Measurements from ENCODE around the gene FILIP1.

FILIP1 gene

GRCh38 chr6:75331151-75331550, 162.4 kb downstream of the FILIP1 start:
- Mint-ChIP-seq H3K27ac (no peak overlapping the region), H3K27me3 (peaks cover 8% of the 10 kb centered on the region), H3K4me3 (no peak overlapping the region), H3K9me3 (no peaks in the 10 kb centered on the region), H3K36me3 (no peaks in the 10 kb centered on the region), H3K4me1 (no peaks in the 10 kb centered on the region)

GRCh38 chr6:75329703-75330102, 163.9 kb downstream of the FILIP1 start:
- peaks cover 8% of the 10 kb centered on the region for H3K27me3 Mint-ChIP-seq
- H3K9me3 Mint-ChIP-seq: no peaks in the 10 kb centered on the region
- H3K27ac Mint-ChIP-seq: no peak overlapping the region
- no peaks in the 10 kb centered on the region for H3K36me3 Mint-ChIP-seq
- H3K4me1 Mint-ChIP-seq: no peaks in the 10 kb centered on the region
- no peak overlapping the region for H3K4me3 Mint-ChIP-seq

GRCh38 chr6:75327807-75328206, 165.8 kb downstream of the FILIP1 start:
- no peak overlapping the region for H3K4me3 Mint-ChIP-seq
- H3K27me3 Mint-ChIP-seq: peaks cover 8% of the 10 kb centered on the region
- H3K9me3 Mint-ChIP-seq: no peaks in the 10 kb centered on the region
- no peaks in the 10 kb centered on the region for H3K36me3 Mint-ChIP-seq
- no peaks in the 10 kb centered on the region for H3K4me1 Mint-ChIP-seq
- no peak overlapping the region for H3K27ac Mint-ChIP-seq

- H3K4me1 Mint-ChIP-seq: no peaks in the 10 kb centered on the region
- H3K27ac Mint-ChIP-seq: no peak overlapping the region
- H3K4me3 Mint-ChIP-seq: no peak overlapping the region
- no peaks in the 10 kb centered on the region for H3K36me3 Mint-ChIP-seq
- no peaks in the 10 kb centered on the region for H3K9me3 Mint-ChIP-seq
- peaks cover 11% of the 10 kb centered on the region for H3K27me3 Mint-ChIP-seq
Observed at GRCh38 chr6:75326557-75327258, 166.9 kb downstream of the FILIP1 start.

- Mint-ChIP-seq H3K9me3 (no peaks in the 10 kb centered on the region), H3K36me3 (no peaks in the 10 kb centered on the region), H3K27me3 (peaks cover 7% of the 10 kb centered on the region), H3K4me1 (no peaks in the 10 kb centered on the region), H3K27ac (no peak overlapping the region), H3K4me3 (no peak overlapping the region)
Observed at GRCh38 chr6:75318900-75319299, 174.7 kb downstream of the FILIP1 start.

- Mint-ChIP-seq H3K36me3 (no peaks in the 10 kb centered on the region), H3K27ac (no peak overlapping the region), H3K27me3 (peaks cover 10% of the 10 kb centered on the region), H3K4me3 (no peak overlapping the region), H3K4me1 (no peaks in the 10 kb centered on the region), H3K9me3 (no peaks in the 10 kb centered on the region)
Observed at GRCh38 chr6:75317503-75318206, 175.9 kb downstream of the FILIP1 start.

GRCh38 chr6:75315978-75316377, 177.6 kb downstream of the FILIP1 start:
- Mint-ChIP-seq H3K4me3 (no peak overlapping the region), H3K27ac (no peak overlapping the region), H3K9me3 (no peaks in the 10 kb centered on the region), H3K36me3 (no peaks in the 10 kb centered on the region), H3K4me1 (no peaks in the 10 kb centered on the region), H3K27me3 (peaks cover 9% of the 10 kb centered on the region)

GRCh38 chr6:75308250-75308988, 185.2 kb downstream of the FILIP1 start:
- Mint-ChIP-seq H3K4me1 (peaks cover 11% of the 10 kb centered on the region), H3K4me3 (no peak overlapping the region), H3K27ac (no peak overlapping the region), H3K36me3 (no peaks in the 10 kb centered on the region), H3K27me3 (peaks cover 2% of the 10 kb centered on the region), H3K9me3 (no peaks in the 10 kb centered on the region)

GRCh38 chr6:75307364-75308004, 186.1 kb downstream of the FILIP1 start:
- Mint-ChIP-seq H3K4me1 (peaks cover 11% of the 10 kb centered on the region), H3K4me3 (no peak overlapping the region), H3K27ac (no peak overlapping the region), H3K27me3 (peaks cover 2% of the 10 kb centered on the region), H3K36me3 (no peaks in the 10 kb centered on the region), H3K9me3 (no peaks in the 10 kb centered on the region)

GRCh38 chr6:75306064-75306463, 187.5 kb downstream of the FILIP1 start:
- Mint-ChIP-seq H3K27ac (no peak overlapping the region), H3K27me3 (no peaks in the 10 kb centered on the region), H3K4me1 (peaks cover 11% of the 10 kb centered on the region), H3K4me3 (peak overlapping the region; percentile 6), H3K9me3 (no peaks in the 10 kb centered on the region), H3K36me3 (no peaks in the 10 kb centered on the region)

- Mint-ChIP-seq H3K9me3 (no peaks in the 10 kb centered on the region), H3K4me3 (no peak overlapping the region), H3K27ac (no peak overlapping the region), H3K36me3 (no peaks in the 10 kb centered on the region), H3K4me1 (peaks cover 11% of the 10 kb centered on the region), H3K27me3 (no peaks in the 10 kb centered on the region)
Observed at GRCh38 chr6:75305573-75305972, 188.0 kb downstream of the FILIP1 start.

GRCh38 chr6:75302280-75302679, 191.3 kb downstream of the FILIP1 start:
- no peaks in the 10 kb centered on the region for H3K27me3 Mint-ChIP-seq
- H3K27ac Mint-ChIP-seq: no peak overlapping the region
- no peak overlapping the region for H3K4me3 Mint-ChIP-seq
- H3K4me1 Mint-ChIP-seq: peaks cover 11% of the 10 kb centered on the region
- no peaks in the 10 kb centered on the region for H3K9me3 Mint-ChIP-seq
- H3K36me3 Mint-ChIP-seq: no peaks in the 10 kb centered on the region

- peaks cover 8% of the 10 kb centered on the region for H3K4me1 Mint-ChIP-seq
- no peak overlapping the region for H3K4me3 Mint-ChIP-seq
- no peaks in the 10 kb centered on the region for H3K27me3 Mint-ChIP-seq
- no peaks in the 10 kb centered on the region for H3K9me3 Mint-ChIP-seq
- no peak overlapping the region for H3K27ac Mint-ChIP-seq
- H3K36me3 Mint-ChIP-seq: no peaks in the 10 kb centered on the region
Observed at GRCh38 chr6:75301537-75301936, 192.1 kb downstream of the FILIP1 start.

GRCh38 chr6:75301088-75301487, 192.5 kb downstream of the FILIP1 start:
- Mint-ChIP-seq H3K9me3 (no peaks in the 10 kb centered on the region), H3K4me1 (peaks cover 4% of the 10 kb centered on the region), H3K36me3 (no peaks in the 10 kb centered on the region), H3K27me3 (no peaks in the 10 kb centered on the region), H3K4me3 (no peak overlapping the region), H3K27ac (no peak overlapping the region)

GRCh38 chr6:75300531-75300855, 193.1 kb downstream of the FILIP1 start:
- H3K36me3 Mint-ChIP-seq: no peaks in the 10 kb centered on the region

More at GRCh38 chr6:75300531-75300855, 193.1 kb downstream of the FILIP1 start:
- Mint-ChIP-seq H3K4me1 (no peaks in the 10 kb centered on the region), H3K4me3 (no peak overlapping the region), H3K9me3 (no peaks in the 10 kb centered on the region), H3K27ac (no peak overlapping the region), H3K27me3 (no peaks in the 10 kb centered on the region)

Measured in activated naive CD4-positive, alpha-beta T cell treated with anti-CD3 and anti-CD28 coated beads, Interleukin-2, amount 50 U/mL, for 24 hours (primary cell).